ENCODE data around the gene APP. TPM values are rescaled to one million over a fixed set of nuclear protein-coding genes. Genes with fewer than 3 reads are reported as not detected.
"Not testable (repeated sequence)": the region's sequence is repeated elsewhere in the genome, so short reads cannot be mapped to it uniquely, and the experiment has no call there.

Gene APP
- total and polyA plus RNA-seq, 8 donors, result 373 to 671 (median 580) TPM

DNA sequence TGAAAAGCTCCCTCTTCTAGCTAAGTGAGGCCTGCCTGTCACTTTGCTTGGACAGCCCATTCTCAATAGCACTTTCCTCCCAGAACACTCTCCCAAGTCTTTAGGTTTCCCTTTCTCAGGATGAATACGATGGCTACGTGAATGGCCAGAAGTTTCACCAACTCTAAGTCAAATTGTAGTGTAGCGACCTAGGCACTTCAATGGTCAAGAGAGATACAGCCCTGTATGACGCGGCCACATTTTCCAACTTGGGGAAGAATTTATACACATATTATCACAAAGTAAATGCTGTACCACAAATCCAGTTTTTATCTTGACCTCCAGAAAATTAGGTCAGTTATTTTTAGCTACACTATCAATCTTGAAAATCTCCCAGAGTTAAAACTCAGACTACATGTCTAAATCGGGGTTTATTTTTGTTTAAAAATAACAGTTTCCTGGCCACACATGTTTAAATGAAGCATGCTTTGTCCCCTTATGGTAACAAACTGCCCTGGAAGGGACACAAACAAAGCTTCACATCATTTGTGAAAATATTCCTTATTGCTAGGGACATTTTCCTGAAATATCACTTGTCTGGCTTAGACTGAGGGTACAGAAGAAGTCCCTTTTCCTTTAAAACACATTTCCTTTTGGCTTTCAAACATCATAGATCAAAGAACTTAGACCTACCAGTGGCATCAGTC, 243.2 kb downstream of the APP start:
- Histone ChIP-seq H3K27ac (peak overlapping the region; percentile 31 to 44), H3K4me1 (peaks cover 0 to 10% of the 10 kb centered on the region in 2 donors), H3K4me3 (no peak overlapping the region), H3K9me3 (no peaks in the 10 kb centered on the region), H3K27me3 (no peaks in the 10 kb centered on the region), H3K36me3 (no peaks in the 10 kb centered on the region)
- ATAC-seq, result no peak
- TF ChIP-seq CTCF (IDR thresholded peaks at IDR 0.05), result no peak
- DNase-seq, result no peak
- intact Hi-C loops (cut with DNase I), result no loop called here

DNA sequence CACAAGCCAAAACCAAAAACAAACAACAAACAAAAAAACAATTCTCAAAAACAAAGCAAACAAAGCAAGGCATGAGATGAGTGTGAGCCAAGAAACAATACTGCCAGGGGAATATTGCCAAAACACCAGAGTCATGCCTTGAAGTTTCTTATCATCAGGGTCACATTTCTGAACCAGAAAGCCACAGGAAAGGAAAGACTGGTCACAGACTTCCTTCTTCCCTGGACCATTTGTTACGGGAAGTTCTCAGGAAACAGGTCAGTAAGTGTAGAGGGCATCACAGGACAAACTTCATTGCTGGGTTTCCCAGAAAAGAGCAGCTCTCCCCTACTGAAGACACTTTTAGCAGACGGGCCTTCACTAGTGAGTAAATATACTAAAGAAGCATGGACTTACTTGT, 244.6 kb downstream of the APP start:
- Histone ChIP-seq H3K4me3 (no peak overlapping the region), H3K36me3 (no peaks in the 10 kb centered on the region), H3K9me3 (no peaks in the 10 kb centered on the region), H3K27ac (peak overlapping the region; percentile 48 to 67), H3K27me3 (no peaks in the 10 kb centered on the region), H3K4me1 (peaks cover 0 to 10% of the 10 kb centered on the region in 2 donors)
- ATAC-seq, result peak; percentile 44
- intact Hi-C loops (cut with DNase I), result no loop called here
- no peak for TF ChIP-seq CTCF (IDR thresholded peaks at IDR 0.05)
- DNase-seq, result no peak

GRCh38 chr21:25925064-25925800, 245.3 kb downstream of the APP start:
- Histone ChIP-seq H3K9me3 (no peaks in the 10 kb centered on the region), H3K27me3 (no peaks in the 10 kb centered on the region), H3K4me1 (peaks cover 0 to 10% of the 10 kb centered on the region in 2 donors), H3K36me3 (no peaks in the 10 kb centered on the region), H3K27ac (peak overlapping the region in 1 of 2 donors; percentile 67), H3K4me3 (no peak overlapping the region)
- no peak for TF ChIP-seq CTCF (IDR thresholded peaks at IDR 0.05)
- intact Hi-C loops (cut with DNase I), result no loop called here
- DNase-seq (no peak), ATAC-seq (no peak)

- DNase-seq; H3K27ac ChIP-seq; intact Hi-C loops (cut with DNase I); H3K36me3 ChIP-seq; ATAC-seq; H3K4me3 ChIP-seq; H3K27me3 ChIP-seq; H3K9me3 ChIP-seq; H3K4me1 ChIP-seq: not testable (repeated sequence)
Observed at GRCh38 chr21:25918152-25918551, 252.4 kb downstream of the APP start.

DNA sequence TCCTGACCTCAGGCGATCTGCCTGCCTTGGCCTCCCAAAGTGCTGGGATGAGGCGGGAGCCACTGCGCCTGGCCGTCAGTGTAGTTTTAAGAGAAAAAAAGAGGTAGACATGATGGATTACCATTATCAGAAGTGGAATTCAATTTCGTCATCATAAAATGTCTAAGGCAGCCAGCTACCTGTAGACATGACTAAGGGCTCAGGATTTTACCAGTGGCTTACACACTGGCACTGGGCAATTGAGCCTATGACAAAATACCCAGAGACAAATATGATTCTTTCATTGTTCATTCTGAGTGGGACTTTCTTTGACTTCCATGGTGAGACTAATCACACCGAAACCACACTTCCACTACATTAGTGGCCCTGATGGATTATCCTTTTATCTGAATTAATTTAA, 254.3 kb downstream of the APP start:
- ATAC-seq, result no peak
- DNase-seq, result no peak
- TF ChIP-seq CTCF (IDR thresholded peaks at IDR 0.05), result no peak

More for the DNA sequence above, 254.3 kb downstream of the APP start:
- H3K9me3 ChIP-seq, result peaks cover 0 to 3% of the 10 kb centered on the region in 2 donors
- no peaks in the 10 kb centered on the region for H3K27me3 ChIP-seq
- no peaks in the 10 kb centered on the region for H3K36me3 ChIP-seq
- intact Hi-C loops (cut with DNase I), result no loop called here
- peaks cover 0 to 4% of the 10 kb centered on the region in 2 donors for H3K4me1 ChIP-seq
- H3K4me3 ChIP-seq, result no peak overlapping the region
- no peak overlapping the region for H3K27ac ChIP-seq
